SK-N-SH (cell line): Measurements from ENCODE around the gene MBD6. TPM values are rescaled to one million over a fixed set of nuclear protein-coding genes. Genes with fewer than 3 reads are reported as not detected.

Source experiments
- CTCF ChIA-PET: fragments of 300-600, 350-600 bp; formaldehyde crosslinking; extraction: SDS; loops from one replicate; lab custom pipeline; 2021; lab: Yijun Ruan, JAX
- POLR2A ChIA-PET: fragments of 350-600 bp; sonication (Branson Sonifier 250); formaldehyde crosslinking; extraction: SDS; loops from one replicate; lab custom pipeline; 2020; ENCODE audit warnings: antibody characterized with exemption, inconsistent platforms; lab: Yijun Ruan, JAX
- DNase-seq: peaks from one replicate; pipeline ENCODE4 v3.0.0; 2012
- H2AFZ ChIP-seq: fragments of 200-600 bp; sonication (generic); 2 replicates; pipeline ENCODE4 v1.8.1; 2016; ENCODE audit warnings: antibody characterized with exemption, mild to moderate bottlenecking, low read depth
- H3F3A ChIP-seq: fragments of 200-600 bp; sonication (generic); replicated peaks from 2 replicates; pipeline ENCODE3; 2016; ENCODE audit warnings: antibody characterized with exemption, mild to moderate bottlenecking; ENCODE audit not compliant: insufficient read depth
- H3K27ac ChIP-seq, 2 experiments: fragments of 200-500 bp in 1 of 2; fragments of 200-600 bp in 1 of 2; sonication (Bioruptor generic) in 1 of 2; sonication (generic), shearing (Covaris generic) in 1 of 2; 2 replicates each; pipeline versions ENCODE4 v1.5.1 to v1.6.1; 2014 to 2016; ENCODE audit warnings: low read depth in 2 of 2, inconsistent platforms in 1 of 2, low read length in 1 of 2, mild to moderate bottlenecking in 1 of 2, mixed read lengths in 1 of 2
- H3K27me3 ChIP-seq: fragments of 200-600 bp; sonication (generic), shearing (Covaris generic); 2 replicates; pipeline ENCODE4 v1.6.1; 2016; ENCODE audit warnings: mixed run types; ENCODE audit not compliant: insufficient read depth
- H3K36me3 ChIP-seq, 2 experiments: fragments of 200-500 bp in 1 of 2; fragments of 200-600 bp in 1 of 2; sonication (Bioruptor generic) in 1 of 2; sonication (generic) in 1 of 2; replicated peaks in 1 of 2; 2 replicates each; pipeline versions ENCODE3 to v1.5.1; 2014 to 2016; ENCODE audit warnings: low read length in 1 of 2, mild to moderate bottlenecking in 1 of 2; ENCODE audit not compliant: insufficient read depth in 2 of 2, control insufficient read depth in 1 of 2
- H3K4me1 ChIP-seq, 2 experiments: fragments of 200-500 bp in 1 of 2; fragments of 200-600 bp in 1 of 2; sonication (Bioruptor generic) in 1 of 2; sonication (generic), shearing (Covaris generic) in 1 of 2; 2 replicates each; pipeline versions ENCODE4 v1.5.1 to v1.6.1; 2014 to 2016; ENCODE audit warnings: low read depth in 1 of 2, low read length in 1 of 2, mixed run types in 1 of 2; ENCODE audit not compliant: insufficient read depth in 2 of 2, control insufficient read depth in 1 of 2
- H3K4me2 ChIP-seq: fragments of 200-600 bp; sonication (generic), shearing (Covaris generic); 2 replicates; pipeline ENCODE4 v1.6.1; 2017; ENCODE audit warnings: mixed run types
- H3K4me3 ChIP-seq, 2 experiments: fragments of 200-500 bp in 1 of 2; fragments of 200-600 bp in 1 of 2; sonication (Bioruptor generic) in 1 of 2; sonication (generic), shearing (Covaris generic) in 1 of 2; 2 replicates each; pipeline versions ENCODE4 v1.5.1 to v1.8.1; 2014 to 2016; ENCODE audit warnings: low read depth in 2 of 2, inconsistent platforms in 1 of 2, low read length in 1 of 2, mild to moderate bottlenecking in 1 of 2, mixed read lengths in 1 of 2, moderate library complexity in 1 of 2
- H3K79me2 ChIP-seq: fragments of 200-600 bp; sonication (generic); 2 replicates; pipeline ENCODE4 v1.8.1; 2017; ENCODE audit warnings: mild to moderate bottlenecking; ENCODE audit not compliant: insufficient read depth
- H3K9ac ChIP-seq: fragments of 200-600 bp; sonication (generic); 2 replicates; pipeline ENCODE4 v1.6.1; 2017; ENCODE audit warnings: mixed run types
- H3K9me2 ChIP-seq: fragments of 200-600 bp; sonication (generic); 2 replicates; pipeline ENCODE4 v1.6.1; 2017; ENCODE audit warnings: mixed run types
- H3K9me3 ChIP-seq: fragments of 200-600 bp; sonication (generic); 2 replicates; pipeline ENCODE4 v1.6.1; 2017; ENCODE audit warnings: mixed run types, mild to moderate bottlenecking, moderate library complexity
- H4K20me1 ChIP-seq: fragments of 200-600 bp; sonication (generic); 2 replicates; pipeline ENCODE4 v1.6.1; 2017; ENCODE audit warnings: mild to moderate bottlenecking, mixed run types; ENCODE audit not compliant: insufficient read depth
- ELF1 ChIP-seq: IDR thresholded peaks from 2 replicates; pipeline ENCODE4 v1.4.0; 2012
- EP300 ChIP-seq, 2 experiments: IDR thresholded peaks; 2 replicates each; pipeline versions ENCODE4 v1.4.0 to v1.6.1; 2012; ENCODE audit warnings: borderline replicate concordance in 1 of 2, low read depth in 1 of 2, low read length in 1 of 2
- FOXM1 ChIP-seq: IDR thresholded peaks from 2 replicates; pipeline ENCODE4 v1.4.0; 2012; ENCODE audit warnings: low read depth, mild to moderate bottlenecking
- GABPA ChIP-seq: IDR thresholded peaks from 2 replicates; pipeline ENCODE4 v1.4.0; 2012; ENCODE audit warnings: low read depth, mild to moderate bottlenecking
- JUND ChIP-seq: IDR thresholded peaks from 2 replicates; pipeline ENCODE4 v1.4.0; 2012
- MAX ChIP-seq: IDR thresholded peaks from 2 replicates; pipeline ENCODE4 v1.4.0; 2012; ENCODE audit warnings: low read depth
- MEF2A ChIP-seq: IDR thresholded peaks from 2 replicates; pipeline ENCODE4 v1.4.0; 2012; ENCODE audit warnings: low read depth, borderline replicate concordance
- NRF1 ChIP-seq: IDR thresholded peaks from 2 replicates; pipeline ENCODE4 v1.6.1; 2012; ENCODE audit warnings: low read depth, mild to moderate bottlenecking, low read length
- TAF1 ChIP-seq: IDR thresholded peaks from 2 replicates; pipeline ENCODE4 v1.6.1; 2012; ENCODE audit warnings: low read depth, mild to moderate bottlenecking, low read length, moderate library complexity, borderline replicate concordance
- TCF12 ChIP-seq: IDR thresholded peaks from 2 replicates; pipeline ENCODE4 v1.4.0; 2012
- TEAD4 ChIP-seq: IDR thresholded peaks from 2 replicates; pipeline ENCODE4 v1.4.0; 2012; ENCODE audit warnings: mild to moderate bottlenecking, borderline replicate concordance; ENCODE audit not compliant: insufficient read depth
- YY1 ChIP-seq: IDR thresholded peaks from 2 replicates; pipeline ENCODE4 v1.4.0; 2012; ENCODE audit warnings: low read depth, mild to moderate bottlenecking
- WGBS: methylation state at CpG from one replicate; pipeline ENCODE4 v1.1.6; 2017; ENCODE audit warnings: low lambda C conversion rate; 5-methylcytosine and 5-hydroxymethylcytosine counted together
- polyA plus RNA-seq, 3 experiments: library from polyadenylated mRNA; depleted of rRNA; stranded (reverse); fragments of >200 nt; gene quantifications; 2 replicates each; pipeline ENCODE4 v1.2.3, GENCODE V29; 2012
- TF ChIP-seq, protein P1 (sequence below): fragments of 200-600 bp; sonication (generic); IDR thresholded peaks from 2 replicates; pipeline ENCODE4 v1.6.1; 2017; ENCODE audit warnings: antibody characterized with exemption, mild to moderate bottlenecking, moderate library complexity

Gene MBD6
- polyA plus RNA-seq, 1 of the 3 experiments (the other 2 are of a cell fraction) = 8.6 TPM

GRCh38 chr12:57497223-57498131 is 25.1 kb upstream of the MBD6 start:
- CTCF ChIA-PET = interaction anchor here (0.6 to 1.4 kb wide), 6 partner anchors 17 to 283 kb away, joined by 3 to 5 read pairs (median 4); partner anchors contain the start of gene GLI1
- 94% methylated on average over 12 of the region's 12 CpGs for WGBS
- H3K36me3 ChIP-seq = peaks cover 51 to 70% of the 10 kb centered on the region in 2 experiments

DNA sequence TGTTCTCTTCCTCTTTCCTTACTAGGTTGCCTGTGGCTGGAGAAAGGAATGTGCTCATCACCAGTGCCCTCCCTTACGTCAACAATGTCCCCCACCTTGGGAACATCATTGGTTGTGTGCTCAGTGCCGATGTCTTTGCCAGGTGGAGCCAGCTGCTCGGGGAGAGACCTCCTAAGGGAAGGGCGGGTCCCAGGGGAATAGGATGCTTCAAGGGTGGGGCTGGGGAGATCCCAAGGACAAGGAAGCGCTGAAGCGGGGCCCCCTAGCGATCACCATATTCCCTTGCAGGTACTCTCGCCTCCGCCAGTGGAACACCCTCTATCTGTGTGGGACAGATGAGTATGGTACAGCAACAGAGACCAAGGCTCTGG is 24.5 kb upstream of the MBD6 start:
- Histone ChIP-seq H3K79me2 (peaks cover 3% of the 10 kb centered on the region; the same call in 1 of the 2 replicates), H4K20me1 (no peaks in the 10 kb centered on the region), H3F3A (peaks cover 6% of the 10 kb centered on the region), H3K27me3 (no peaks in the 10 kb centered on the region), H3K36me3 (peaks cover 47 to 67% of the 10 kb centered on the region in 2 experiments), H2AFZ (no peak overlapping the region), H3K9me2 (no peaks in the 10 kb centered on the region), H3K4me2 (no peak overlapping the region), H3K4me3 (no peak overlapping the region), H3K9ac (no peak overlapping the region), H3K4me1 (no peaks in the 10 kb centered on the region), H3K9me3 (no peaks in the 10 kb centered on the region), H3K27ac (no peak overlapping the region)
- ChIA-PET POLR2A (interaction anchor here (1.3 to 1.4 kb wide), 3 partner anchors 10 to 22 kb away, joined by 3 to 8 read pairs (median 6); partner anchors contain the start of gene DDIT3), CTCF (interaction anchor here (0.8 to 1.4 kb wide), 3 partner anchors 39 to 284 kb away, joined by 3 to 5 read pairs (median 3); partner anchors contain the start of gene GLI1)
- TF ChIP-seq, protein P1, sequence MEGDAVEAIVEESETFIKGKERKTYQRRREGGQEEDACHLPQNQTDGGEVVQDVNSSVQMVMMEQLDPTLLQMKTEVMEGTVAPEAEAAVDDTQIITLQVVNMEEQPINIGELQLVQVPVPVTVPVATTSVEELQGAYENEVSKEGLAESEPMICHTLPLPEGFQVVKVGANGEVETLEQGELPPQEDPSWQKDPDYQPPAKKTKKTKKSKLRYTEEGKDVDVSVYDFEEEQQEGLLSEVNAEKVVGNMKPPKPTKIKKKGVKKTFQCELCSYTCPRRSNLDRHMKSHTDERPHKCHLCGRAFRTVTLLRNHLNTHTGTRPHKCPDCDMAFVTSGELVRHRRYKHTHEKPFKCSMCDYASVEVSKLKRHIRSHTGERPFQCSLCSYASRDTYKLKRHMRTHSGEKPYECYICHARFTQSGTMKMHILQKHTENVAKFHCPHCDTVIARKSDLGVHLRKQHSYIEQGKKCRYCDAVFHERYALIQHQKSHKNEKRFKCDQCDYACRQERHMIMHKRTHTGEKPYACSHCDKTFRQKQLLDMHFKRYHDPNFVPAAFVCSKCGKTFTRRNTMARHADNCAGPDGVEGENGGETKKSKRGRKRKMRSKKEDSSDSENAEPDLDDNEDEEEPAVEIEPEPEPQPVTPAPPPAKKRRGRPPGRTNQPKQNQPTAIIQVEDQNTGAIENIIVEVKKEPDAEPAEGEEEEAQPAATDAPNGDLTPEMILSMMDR = no peak
- TF ChIP-seq GABPA = no peak
- TF ChIP-seq TAF1 = no peak
- TF ChIP-seq MAX = no peak
- 90% methylated on average over 9 of the region's 9 CpGs for WGBS
- no peak for DNase-seq

More at GRCh38 chr12:57497223-57498131, 25.1 kb upstream of the MBD6 start:
- Histone ChIP-seq H3K27me3 (no peaks in the 10 kb centered on the region), H2AFZ (no peak overlapping the region), H3K4me3 (no peak overlapping the region), H3K79me2 (peaks cover 9% of the 10 kb centered on the region; the same call in 1 of the 2 replicates), H3K27ac (no peak overlapping the region), H3K9me2 (no peaks in the 10 kb centered on the region), H4K20me1 (no peaks in the 10 kb centered on the region), H3K9me3 (no peaks in the 10 kb centered on the region), H3K4me1 (no peaks in the 10 kb centered on the region), H3K4me2 (no peak overlapping the region), H3F3A (peaks cover 7% of the 10 kb centered on the region), H3K9ac (no peak overlapping the region)
- TF ChIP-seq NRF1 = no peak
- no peak for TF ChIP-seq EP300 (IDR thresholded peaks at IDR 0.05; ENCODE audit: borderline replicate concordance in 1 of 2, low read depth in 1 of 2, low read length in 1 of 2)
- TF ChIP-seq TAF1 = no peak
- TF ChIP-seq MEF2A = no peak
- TF ChIP-seq FOXM1 = no peak
- TF ChIP-seq TCF12 = no peak
- TF ChIP-seq TEAD4 = no peak
- TF ChIP-seq JUND = no peak
- no peak for TF ChIP-seq YY1
- no peak for TF ChIP-seq ELF1
- POLR2A ChIA-PET = interaction anchor here (0.6 to 1.5 kb wide), 5 partner anchors 8 to 23 kb away, joined by 3 to 8 read pairs (median 4); partner anchors contain the start of gene DDIT3
- no peak for DNase-seq
